Measurements from ENCODE around the gene HEG1. TPM values are rescaled to one million over a fixed set of nuclear protein-coding genes. Genes with fewer than 3 reads are reported as not detected.

HEG1 gene
- total and polyA plus RNA-seq, 2 of the 13 experiments (the other 11 are each of a cell fraction or from before 2014, with no cell fraction given): 10.7 to 18.2 TPM

DNA sequence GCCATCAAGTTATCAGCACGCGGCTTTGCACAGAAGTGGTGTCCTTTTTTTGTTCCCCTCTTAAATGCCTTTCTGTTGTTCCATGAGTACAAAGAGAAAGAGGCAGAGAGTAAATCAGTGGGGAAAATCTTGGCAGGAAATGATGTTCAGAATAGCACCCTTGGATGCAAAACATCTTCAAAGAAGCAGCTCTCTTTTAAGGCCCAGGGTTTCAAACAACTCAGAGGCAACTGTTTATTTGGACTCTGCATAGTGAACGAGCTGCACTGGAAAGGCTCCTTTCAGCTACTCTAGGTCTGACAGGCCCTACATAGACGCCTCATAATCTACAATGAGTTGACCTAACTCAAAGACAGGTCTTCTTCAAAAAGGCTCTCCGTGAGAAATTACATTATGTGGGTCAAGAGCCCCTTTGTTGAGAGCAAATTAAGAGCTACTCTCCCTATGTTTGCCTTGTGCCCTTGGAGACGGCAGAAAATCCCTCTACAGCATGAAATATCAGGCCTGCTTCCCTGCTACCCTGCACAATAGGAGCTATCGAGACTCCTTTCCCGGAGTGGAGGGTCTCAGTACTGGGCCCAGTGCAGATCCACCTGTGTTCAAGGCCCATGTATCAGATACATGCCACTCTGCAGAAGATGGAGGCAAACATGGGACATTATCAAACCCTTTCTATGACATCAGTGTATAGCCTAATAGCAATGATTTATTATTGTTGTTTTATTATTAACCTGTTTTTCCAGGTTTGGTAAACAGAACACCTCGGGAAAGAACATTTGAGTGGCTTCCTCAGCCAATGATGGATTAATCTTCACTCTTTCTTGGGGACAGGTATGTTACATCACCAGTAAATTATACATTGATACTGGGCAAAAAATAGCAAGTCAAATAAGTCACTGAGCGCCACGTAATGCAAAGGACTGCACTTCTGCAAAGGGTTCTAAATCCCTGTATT, 53.1 kb downstream of the HEG1 start (continued):
- 0 out of 2 replicates have a peak, but pooled peaks have one; percentile 4 for TF ChIP-seq ZNF337 (CRISPR knock-in tag; IDR thresholded peaks at IDR 0.05; ENCODE audit: borderline replicate concordance, low read depth)

DNA sequence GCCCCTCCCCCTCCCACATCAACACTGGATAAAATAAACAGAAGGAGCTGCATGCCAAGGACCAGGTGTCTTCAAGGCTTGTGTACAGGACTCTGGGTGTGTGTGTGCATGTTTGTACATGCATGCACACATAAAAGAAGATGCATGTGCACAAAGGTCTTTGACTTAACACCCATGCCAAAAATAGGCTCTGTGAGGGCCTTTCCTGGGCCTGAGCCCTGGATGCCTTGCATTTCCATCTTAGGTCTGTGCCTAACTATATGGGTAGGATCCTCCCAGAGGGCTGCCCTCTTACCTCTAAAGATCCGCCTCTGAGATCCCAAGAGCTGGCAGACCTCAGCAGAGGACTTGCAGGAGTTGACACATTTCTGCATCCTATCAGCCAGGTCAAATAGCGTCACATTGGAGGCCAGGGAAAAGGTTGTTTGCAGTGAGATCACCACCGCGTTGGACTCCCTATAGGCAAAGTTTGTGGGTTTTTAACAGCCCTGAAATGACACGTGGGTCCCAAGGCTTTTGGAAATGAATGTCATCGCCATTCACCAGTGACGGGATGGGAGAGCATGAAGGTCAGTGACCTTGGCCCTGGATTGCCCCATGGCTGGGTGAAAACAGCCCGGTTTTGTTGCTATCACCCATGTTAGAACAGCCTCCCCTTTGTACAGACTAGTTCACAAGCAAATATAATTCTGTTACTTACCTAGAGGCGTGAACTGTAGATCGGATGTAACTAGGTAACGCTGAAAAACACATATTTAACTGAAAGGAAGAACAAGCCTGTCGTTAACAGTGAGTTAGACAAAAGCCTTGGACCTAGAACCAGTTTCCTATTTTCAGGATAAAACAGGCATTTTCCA, 54.0 kb downstream of the HEG1 start:
- peak; percentile 99 for FAIRE-seq
- TF ChIP-seq MED1 (CRISPR knock-in tag; IDR thresholded peaks at IDR 0.05) (peak; percentile 92), ZEB1 (IDR thresholded peaks at IDR 0.05; ENCODE audit: insufficient replicate concordance, low read depth) (peak; percentile 50), ZKSCAN5 (CRISPR knock-in tag; IDR thresholded peaks at IDR 0.05) (no peak), ZC3H4 (CRISPR knock-in tag; IDR thresholded peaks at IDR 0.05; ENCODE audit: borderline replicate concordance) (no peak), ZNF160 (CRISPR knock-in tag; IDR thresholded peaks at IDR 0.05) (peak; percentile 49; the same call in 1 of the 2 replicates), CENPX (CRISPR knock-in tag; IDR thresholded peaks at IDR 0.05) (no peak), ZNF619 (CRISPR knock-in tag; IDR thresholded peaks at IDR 0.05) (no peak), POLR2AphosphoS5 (IDR thresholded peaks at IDR 0.05; ENCODE audit: low read depth, low read length) (no peak), ZBTB7B (CRISPR knock-in tag; IDR thresholded peaks at IDR 0.05) (no peak)
- TF ChIP-seq, protein P1, sequence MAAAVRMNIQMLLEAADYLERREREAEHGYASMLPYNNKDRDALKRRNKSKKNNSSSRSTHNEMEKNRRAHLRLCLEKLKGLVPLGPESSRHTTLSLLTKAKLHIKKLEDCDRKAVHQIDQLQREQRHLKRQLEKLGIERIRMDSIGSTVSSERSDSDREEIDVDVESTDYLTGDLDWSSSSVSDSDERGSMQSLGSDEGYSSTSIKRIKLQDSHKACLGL (CRISPR knock-in tag; IDR thresholded peaks at IDR 0.05): peak; percentile 78
- TF ChIP-seq, protein P2, sequence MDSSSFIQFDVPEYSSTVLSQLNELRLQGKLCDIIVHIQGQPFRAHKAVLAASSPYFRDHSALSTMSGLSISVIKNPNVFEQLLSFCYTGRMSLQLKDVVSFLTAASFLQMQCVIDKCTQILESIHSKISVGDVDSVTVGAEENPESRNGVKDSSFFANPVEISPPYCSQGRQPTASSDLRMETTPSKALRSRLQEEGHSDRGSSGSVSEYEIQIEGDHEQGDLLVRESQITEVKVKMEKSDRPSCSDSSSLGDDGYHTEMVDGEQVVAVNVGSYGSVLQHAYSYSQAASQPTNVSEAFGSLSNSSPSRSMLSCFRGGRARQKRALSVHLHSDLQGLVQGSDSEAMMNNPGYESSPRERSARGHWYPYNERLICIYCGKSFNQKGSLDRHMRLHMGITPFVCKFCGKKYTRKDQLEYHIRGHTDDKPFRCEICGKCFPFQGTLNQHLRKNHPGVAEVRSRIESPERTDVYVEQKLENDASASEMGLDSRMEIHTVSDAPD (CRISPR knock-in tag; IDR thresholded peaks at IDR 0.05): peak; percentile 43; the same call in 1 of the 2 replicates
- TF ChIP-seq, protein P3, sequence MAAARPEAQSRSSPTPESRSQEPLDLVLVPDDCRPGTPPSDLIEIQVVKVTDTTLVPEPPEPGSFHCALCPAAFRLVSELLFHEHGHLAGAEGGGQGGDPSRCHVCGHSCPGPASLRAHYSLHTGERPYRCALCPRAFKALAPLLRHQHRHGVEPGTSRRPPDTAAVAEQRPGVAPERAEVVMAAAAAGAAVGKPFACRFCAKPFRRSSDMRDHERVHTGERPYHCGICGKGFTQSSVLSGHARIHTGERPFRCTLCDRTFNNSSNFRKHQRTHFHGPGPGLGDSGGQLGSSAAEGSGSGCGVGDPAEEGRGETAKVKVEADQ (CRISPR knock-in tag; IDR thresholded peaks at IDR 0.05; ENCODE audit: borderline replicate concordance): 0 out of 2 replicates have a peak, but pooled peaks have one; percentile 45

More for the DNA sequence above, 54.0 kb downstream of the HEG1 start:
- no peaks in the 10 kb centered on the region for H3K79me2 ChIP-seq (ENCODE audit: insufficient read depth, low read length)
- ATAC-seq (peak; percentile 80), DNase-seq (ENCODE audit: low spot score) (peak; percentile 98)
- peak overlapping the region in 1 of 3 experiments; percentile 40; a peak in 1 of 6 replicates for H3K4me3 ChIP-seq (replicated peaks in 1 of 3; ENCODE audit: insufficient read depth in 1 of 3, low read depth in 2 of 3, low read length in 3 of 3)
- in situ Hi-C loops (cut with HindIII; ENCODE audit: extremely low pct_ligation_motif_present, low pct_unique_long_range_greater_than_20kb): loop anchor here (5.0 kb wide), 1 partner anchor 51 kb away; no protein-coding TSS in a partner anchor
- H3K27me3 ChIP-seq (ENCODE audit: control insufficient read depth in 1 of 2, insufficient read depth in 2 of 2, low read length in 2 of 2): no peaks in the 10 kb centered on the region
- H3K36me3 ChIP-seq (replicated peaks in 1 of 2; ENCODE audit: control insufficient read depth in 1 of 2, insufficient read depth in 2 of 2, low read length in 2 of 2): peaks cover 17 to 49% of the 10 kb centered on the region in 2 experiments
- intact Hi-C loops (cut with micrococcal nuclease; ENCODE audit: unreplicated experiment): loop anchor here (2.0 kb wide), 1 partner anchor 167 kb away; no protein-coding TSS in a partner anchor
- H3K9me3 ChIP-seq (ENCODE audit: low read length): no peaks in the 10 kb centered on the region
- ChIA-PET POLR2A (interaction anchor here (1.2 to 5.3 kb wide), 5 partner anchors 9 to 271 kb away, joined by 3 to 55 read pairs (median 11); no protein-coding TSS in a partner anchor), CTCF (ENCODE audit: low intra/inter-chr PET ratio, low total read pairs) (no interaction called here)
- H2AFZ ChIP-seq (ENCODE audit: low read length): no peak overlapping the region
- H4K20me1 ChIP-seq (ENCODE audit: insufficient read depth, low read length): no peaks in the 10 kb centered on the region
- H3K9ac ChIP-seq (ENCODE audit: insufficient read depth, low read depth, low read length): peak overlapping the region; percentile 91
- WGBS (ENCODE audit: low lambda C conversion rate): 2% methylated on average over 11 of the region's 12 CpGs
- H3K4me1 ChIP-seq (ENCODE audit: insufficient read depth, low read length): peaks cover 81% of the 10 kb centered on the region
- H3K4me2 ChIP-seq (ENCODE audit: low read depth, low read length): peak overlapping the region; percentile 80
- BruUV-seq (replicated peaks): TSS peak; percentile 37
- peak overlapping the region; percentile 100 for H3K27ac ChIP-seq (ENCODE audit: extremely low read length, insufficient read depth, low read length)

All from HepG2 (cell line).